Urinary bladder (tissue), 4 donors: ENCODE data around the gene PRKD1. TPM values are rescaled to one million over a fixed set of nuclear protein-coding genes. Genes with fewer than 3 reads are reported as not detected.
"Not testable (repeated sequence)": the region's sequence is repeated elsewhere in the genome, so short reads cannot be mapped to it uniquely, and the experiment has no call there.

ENCODE experiments used
- DNase-seq: peaks from one replicate; pipeline ENCODE4 v3.0.0-alpha.2; 2015; ENCODE audit errors: extremely low spot score
- H3K27ac ChIP-seq: one replicate; pipeline ENCODE4 v1.5.1; 2013; ENCODE audit warnings: low read depth, mild to moderate bottlenecking, moderate library complexity
- H3K36me3 ChIP-seq: one replicate; pipeline ENCODE4 v1.6.1; 2013; ENCODE audit warnings: mild to moderate bottlenecking, moderate library complexity; ENCODE audit not compliant: insufficient read depth
- H3K4me1 ChIP-seq: one replicate; pipeline ENCODE4 v1.6.1; 2013; ENCODE audit warnings: mild to moderate bottlenecking, moderate library complexity; ENCODE audit not compliant: insufficient read depth
- H3K4me3 ChIP-seq: one replicate; pipeline ENCODE4 v1.5.1; 2013; ENCODE audit warnings: low read depth, low read length
- whole genome bisulfite sequencing: extraction: QIAGEN DNeasy Blood & Tissue Kit; methylation state at CpG from one replicate; pipeline ENCODE4 v1.1.7; 2013; 5-methylcytosine and 5-hydroxymethylcytosine counted together
- polyA plus RNA-seq: library from polyadenylated mRNA; stranded (reverse); fragments of 200-250 nt; gene quantifications from one replicate; pipeline ENCODE4 v1.2.3, GENCODE V29; 2013
- total RNA-seq: library from RNA; depleted of rRNA; stranded (reverse); fragments of >200 nt; gene quantifications from one replicate; pipeline ENCODE4 v1.2.3, GENCODE V29; 2014
- donor health status: healthy with polysubstance abuse.
- donor health status: healthy.

Gene PRKD1
- total and polyA plus RNA-seq, 2 donors: 17.7 to 27.7 TPM

DNA sequence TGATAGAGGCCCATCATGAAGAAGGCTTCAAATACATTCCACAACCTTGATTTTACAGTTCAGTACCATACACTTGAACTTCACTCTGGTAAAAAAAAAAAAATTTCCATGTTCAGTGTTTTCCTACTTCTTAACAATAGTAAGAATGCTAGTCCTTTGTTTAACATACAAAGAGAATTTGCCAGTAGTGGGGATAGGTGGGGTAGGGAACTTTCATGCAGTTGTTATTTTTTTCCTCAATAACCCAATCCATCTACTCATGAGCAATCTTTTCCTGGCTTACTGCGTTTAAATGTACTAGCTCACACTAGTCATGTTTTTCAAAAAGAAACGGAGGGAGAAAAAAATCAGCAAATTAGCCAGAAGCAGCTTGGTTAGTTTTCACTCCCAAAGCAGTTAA lies 206.1 kb downstream of the PRKD1 start:
- Histone ChIP-seq H3K27ac (no peak overlapping the region), H3K4me1 (no peaks in the 10 kb centered on the region), H3K4me3 (no peak overlapping the region), H3K36me3 (no peaks in the 10 kb centered on the region)
- DNase-seq: no peak
- 51% methylated on average over 2 of the region's 2 CpGs for WGBS

DNA sequence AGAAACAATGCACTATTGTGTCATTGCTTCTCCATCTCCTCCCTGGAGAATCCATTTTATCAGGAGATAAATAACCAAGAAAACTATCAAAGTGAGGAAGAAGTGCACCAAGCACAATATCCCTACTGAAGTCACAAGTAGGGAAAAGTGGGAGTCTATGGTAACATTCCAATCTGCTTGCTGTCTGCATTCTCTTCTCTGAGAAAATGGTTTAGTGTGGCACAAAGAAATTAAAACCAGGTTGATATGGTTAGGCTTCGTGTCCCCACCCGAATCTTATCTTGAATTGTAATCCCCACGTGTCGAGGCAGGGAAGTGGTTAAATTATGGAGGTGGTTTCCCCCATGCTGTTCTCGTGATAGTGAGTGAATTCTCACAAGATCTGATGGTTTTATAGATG lies 209.7 kb downstream of the PRKD1 start:
- Histone ChIP-seq H3K36me3 (no peaks in the 10 kb centered on the region), H3K27ac (no peak overlapping the region), H3K4me3 (no peak overlapping the region), H3K4me1 (no peaks in the 10 kb centered on the region)
- 72% methylated on average over 5 of the region's 5 CpGs for WGBS
- DNase-seq: no peak

- no peak for DNase-seq
- no peak overlapping the region for H3K4me3 ChIP-seq
- H3K4me1 ChIP-seq: no peaks in the 10 kb centered on the region
- 47% methylated on average over 1 of the region's 1 CpG for WGBS
- no peaks in the 10 kb centered on the region for H3K36me3 ChIP-seq
- H3K27ac ChIP-seq: no peak overlapping the region
Measured at GRCh38 chr14:29716150-29716549, 211.5 kb downstream of the PRKD1 start.

- no peak for DNase-seq
- WGBS: 98% methylated on average over 1 of the region's 1 CpG
- Histone ChIP-seq H3K36me3 (no peaks in the 10 kb centered on the region), H3K27ac (no peak overlapping the region), H3K4me3 (no peak overlapping the region), H3K4me1 (no peaks in the 10 kb centered on the region)
Measured at GRCh38 chr14:29712601-29713000, 215.0 kb downstream of the PRKD1 start.

GRCh38 chr14:29710015-29710414 lies 217.6 kb downstream of the PRKD1 start:
- no peak overlapping the region for H3K27ac ChIP-seq
- WGBS: 69% methylated on average over 2 of the region's 2 CpGs
- H3K4me3 ChIP-seq: no peak overlapping the region

GRCh38 chr14:29709490-29709889 lies 218.2 kb downstream of the PRKD1 start:
- Histone ChIP-seq H3K36me3 (no peaks in the 10 kb centered on the region), H3K4me1 (no peaks in the 10 kb centered on the region), H3K4me3 (no peak overlapping the region), H3K27ac (no peak overlapping the region)
- DNase-seq: no peak

More at GRCh38 chr14:29710015-29710414, 217.6 kb downstream of the PRKD1 start:
- H3K4me1 ChIP-seq: no peaks in the 10 kb centered on the region
- no peak for DNase-seq
- H3K36me3 ChIP-seq: no peaks in the 10 kb centered on the region

GRCh38 chr14:29706700-29707099 lies 220.9 kb downstream of the PRKD1 start:
- Histone ChIP-seq H3K36me3 (no peaks in the 10 kb centered on the region), H3K4me1 (no peaks in the 10 kb centered on the region), H3K27ac (no peak overlapping the region), H3K4me3 (no peak overlapping the region)
- no peak for DNase-seq
- 95% methylated on average over 1 of the region's 1 CpG for WGBS

GRCh38 chr14:29705801-29706200 lies 221.8 kb downstream of the PRKD1 start:
- 93% methylated on average over 1 of the region's 1 CpG for WGBS
- H3K36me3 ChIP-seq: no peaks in the 10 kb centered on the region
- DNase-seq: no peak

DNA sequence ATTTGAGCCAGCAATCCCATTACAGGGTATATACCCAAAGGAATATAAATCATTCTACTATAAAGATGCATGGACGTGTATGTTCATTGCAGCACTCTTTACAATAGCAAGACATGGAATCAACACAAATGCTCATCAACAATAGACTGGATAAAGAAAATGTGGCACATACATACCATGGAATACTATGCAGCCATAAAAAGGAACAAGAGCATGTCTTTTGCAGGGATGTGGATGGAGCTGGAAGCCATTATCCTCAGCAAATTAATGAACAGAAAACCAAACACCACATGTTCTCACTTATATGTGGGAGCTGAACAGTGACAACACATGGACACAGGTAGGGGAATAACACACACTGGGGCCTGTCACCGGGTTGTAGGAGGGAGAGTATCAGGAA lies 238.1 kb downstream of the PRKD1 start:
- H3K36me3 ChIP-seq, DNase-seq, H3K4me3 ChIP-seq, H3K4me1 ChIP-seq, H3K27ac ChIP-seq: not testable (repeated sequence)
- 97% methylated on average over 2 of the region's 2 CpGs for WGBS

More at GRCh38 chr14:29705801-29706200, 221.8 kb downstream of the PRKD1 start:
- no peaks in the 10 kb centered on the region for H3K4me1 ChIP-seq
- H3K4me3 ChIP-seq: no peak overlapping the region
- no peak overlapping the region for H3K27ac ChIP-seq

- WGBS: 39% methylated on average over 2 of the region's 2 CpGs
- H3K36me3 ChIP-seq: no peaks in the 10 kb centered on the region
- DNase-seq: no peak
- no peak overlapping the region for H3K4me3 ChIP-seq
- H3K27ac ChIP-seq: no peak overlapping the region
- H3K4me1 ChIP-seq: no peaks in the 10 kb centered on the region
Measured at GRCh38 chr14:29687866-29688265, 239.8 kb downstream of the PRKD1 start.

GRCh38 chr14:29687071-29687765 lies 240.4 kb downstream of the PRKD1 start:
- H3K4me1 ChIP-seq: no peaks in the 10 kb centered on the region
- H3K27ac ChIP-seq: no peak overlapping the region
- no peak overlapping the region for H3K4me3 ChIP-seq
- 91% methylated on average over 5 of the region's 5 CpGs for WGBS
- DNase-seq: no peak
- no peaks in the 10 kb centered on the region for H3K36me3 ChIP-seq

- no peaks in the 10 kb centered on the region for H3K4me1 ChIP-seq
- no peak for DNase-seq
- no peak overlapping the region for H3K27ac ChIP-seq
- no peaks in the 10 kb centered on the region for H3K36me3 ChIP-seq
- no peak overlapping the region for H3K4me3 ChIP-seq
Measured at GRCh38 chr14:29684926-29685325, 242.7 kb downstream of the PRKD1 start.

DNA sequence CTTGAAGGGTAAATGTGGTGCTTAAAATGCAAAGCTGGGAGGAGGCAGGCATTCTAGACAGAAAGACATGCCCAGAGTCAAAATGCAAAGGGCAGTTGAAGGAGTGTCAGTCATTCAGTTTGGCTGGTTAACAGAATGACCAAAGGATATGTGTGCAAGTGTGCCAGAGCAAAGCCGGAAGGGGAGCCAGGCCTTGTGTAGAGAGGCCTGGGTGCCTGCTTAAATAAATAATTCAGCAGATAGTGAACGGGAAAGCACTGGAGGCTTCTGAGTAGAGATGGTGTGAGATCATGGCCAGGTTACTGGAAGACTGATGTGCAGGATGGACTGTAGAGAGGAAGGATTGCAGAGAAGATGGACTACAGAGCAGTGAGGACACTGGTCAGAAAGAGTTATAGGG lies 244.9 kb downstream of the PRKD1 start:
- Histone ChIP-seq H3K36me3 (no peaks in the 10 kb centered on the region), H3K27ac (no peak overlapping the region), H3K4me3 (no peak overlapping the region), H3K4me1 (no peaks in the 10 kb centered on the region)
- no peak for DNase-seq
- 79% methylated on average over 2 of the region's 2 CpGs for WGBS

GRCh38 chr14:29681316-29681715 lies 246.3 kb downstream of the PRKD1 start:
- no peak for DNase-seq
- Histone ChIP-seq H3K27ac (no peak overlapping the region), H3K4me3 (no peak overlapping the region), H3K36me3 (no peaks in the 10 kb centered on the region), H3K4me1 (no peaks in the 10 kb centered on the region)
- 94% methylated on average over 1 of the region's 1 CpG for WGBS
